Mucosa of rectum (tissue), 2 donors: ENCODE results near the gene SNRPA1.

Experiments
- H3K27ac ChIP-seq, 2 donors: one replicate each; pipeline ENCODE4 v1.7.0; 2013; ENCODE audit warnings: inconsistent platforms in 2 of 2, low read depth in 2 of 2, low read length in 2 of 2
- H3K27me3 ChIP-seq, 2 donors: one replicate each; pipeline ENCODE4 v1.7.0; 2013; ENCODE audit warnings: low read length in 2 of 2; ENCODE audit not compliant: control insufficient read depth in 2 of 2, insufficient read depth in 2 of 2
- H3K36me3 ChIP-seq, 2 donors: one replicate each; pipeline ENCODE4 v1.7.0; 2013; ENCODE audit warnings: low read length in 2 of 2; ENCODE audit not compliant: control insufficient read depth in 2 of 2, insufficient read depth in 2 of 2
- H3K4me1 ChIP-seq, 2 donors: one replicate each; pipeline ENCODE4 v1.7.0; 2013; ENCODE audit warnings: low read length in 2 of 2, mild to moderate bottlenecking in 1 of 2; ENCODE audit not compliant: control insufficient read depth in 2 of 2, insufficient read depth in 2 of 2
- H3K4me3 ChIP-seq, 2 donors: one replicate each; pipeline ENCODE4 v1.7.0; 2013; ENCODE audit warnings: low read length in 2 of 2
- H3K9ac ChIP-seq, 2 donors: one replicate each; pipeline ENCODE4 v1.7.0; 2013; ENCODE audit warnings: low read length in 2 of 2, low read depth in 1 of 2, mild to moderate bottlenecking in 1 of 2
- H3K9me3 ChIP-seq, 2 donors: one replicate each; pipeline ENCODE4 v1.7.0; 2013; ENCODE audit warnings: low read length in 2 of 2; ENCODE audit not compliant: control insufficient read depth in 2 of 2
- donor health status: healthy.
- donor health status: Normal muscosa, but diverticular disease.

The SNRPA1 gene

DNA sequence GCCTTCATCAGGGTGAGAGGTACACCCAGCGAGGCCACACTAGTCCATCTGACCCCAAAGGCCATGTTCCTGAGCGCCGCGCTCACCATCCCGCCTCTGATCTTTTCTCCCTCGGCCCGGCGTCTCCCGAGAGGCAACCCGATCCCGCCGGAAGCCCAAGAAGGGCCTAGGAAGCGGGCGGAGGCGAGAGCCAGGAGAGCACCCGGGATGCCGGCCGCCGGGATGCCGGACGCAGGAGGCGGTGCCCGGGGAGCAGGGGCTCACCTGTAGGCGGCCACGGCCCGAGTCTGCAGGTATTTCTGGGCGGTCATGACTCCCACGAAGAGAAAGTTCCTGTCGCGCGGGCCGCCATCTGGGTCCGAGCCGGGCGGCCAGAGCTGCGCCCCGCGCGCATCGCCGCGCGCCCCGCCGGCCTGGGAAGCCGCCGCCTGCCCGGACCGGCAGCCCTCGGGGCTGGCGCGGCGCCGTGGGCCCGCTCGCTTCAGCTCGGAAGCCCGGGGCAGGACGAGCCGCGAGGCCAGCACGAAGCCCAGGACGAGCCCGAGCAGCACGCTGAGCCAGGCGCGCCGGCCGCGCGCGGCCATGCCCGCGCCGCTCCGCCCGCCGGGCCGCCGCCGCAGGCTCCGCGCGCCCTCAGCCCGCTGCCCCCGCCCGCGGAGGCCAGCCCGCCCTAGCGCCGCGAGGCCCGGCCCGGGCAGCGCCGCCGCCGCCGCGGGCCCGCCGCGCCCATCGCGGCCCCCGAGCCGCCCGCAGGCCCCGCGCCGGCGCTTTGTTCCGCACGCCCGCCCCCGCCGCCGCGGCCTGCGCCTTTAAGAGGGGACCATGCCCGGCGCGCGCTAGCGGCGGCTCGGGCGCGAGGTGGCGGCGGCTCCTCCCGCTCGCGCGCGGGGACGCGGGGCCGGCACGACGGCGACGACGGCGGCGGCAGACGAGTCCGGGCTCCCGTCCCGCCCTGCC, 43.9 kb downstream of the SNRPA1 start:
- peak overlapping the region; percentile 78 to 87 for H3K4me3 ChIP-seq
- H3K9ac ChIP-seq = peak overlapping the region; percentile 74 to 78
- H3K4me1 ChIP-seq = peaks cover 16% of the 10 kb centered on the region in 2 donors
- peak overlapping the region; percentile 74 to 83 for H3K27ac ChIP-seq
- no peaks in the 10 kb centered on the region for H3K27me3 ChIP-seq
- H3K9me3 ChIP-seq = no peaks in the 10 kb centered on the region
- peaks cover 0 to 3% of the 10 kb centered on the region in 2 donors for H3K36me3 ChIP-seq

GRCh38 chr15:101250341-101250831, 44.7 kb downstream of the SNRPA1 start:
- H3K27ac ChIP-seq = peak overlapping the region; percentile 17 to 45
- peaks cover 0 to 3% of the 10 kb centered on the region in 2 donors for H3K36me3 ChIP-seq
- peak overlapping the region; percentile 73 to 74 for H3K4me3 ChIP-seq
- H3K9me3 ChIP-seq = no peaks in the 10 kb centered on the region
- peaks cover 16% of the 10 kb centered on the region in 2 donors for H3K4me1 ChIP-seq
- no peaks in the 10 kb centered on the region for H3K27me3 ChIP-seq
- H3K9ac ChIP-seq = peak overlapping the region; percentile 74 to 78

DNA sequence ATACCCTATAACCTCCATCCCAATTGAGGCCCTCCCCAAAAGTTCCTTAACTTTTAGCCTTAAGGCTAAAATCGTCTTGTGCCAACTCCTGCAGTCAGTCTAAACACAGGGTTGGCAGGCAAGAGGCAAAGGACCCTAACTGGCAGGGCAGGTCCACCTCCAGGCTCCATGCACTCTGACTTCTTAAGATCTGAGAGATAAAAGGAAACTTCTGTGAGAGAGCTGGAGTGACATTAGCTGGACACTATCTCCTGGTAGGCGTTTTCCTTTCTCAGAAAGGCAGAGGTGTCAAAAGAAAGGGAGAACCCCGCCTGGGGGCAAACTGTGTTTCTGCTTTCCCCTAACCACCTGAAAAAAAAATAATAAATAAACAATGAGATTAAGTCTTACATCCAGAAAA, 46.8 kb downstream of the SNRPA1 start:
- Histone ChIP-seq H3K4me1 (peaks cover 20 to 28% of the 10 kb centered on the region in 2 donors), H3K4me3 (no peak overlapping the region), H3K9ac (no peak overlapping the region)

GRCh38 chr15:101246824-101247745, 48.0 kb downstream of the SNRPA1 start:
- Histone ChIP-seq H3K27ac (peak overlapping the region in 1 of 2 donors; percentile 1), H3K4me1 (peaks cover 23 to 28% of the 10 kb centered on the region in 2 donors), H3K27me3 (no peaks in the 10 kb centered on the region), H3K9ac (no peak overlapping the region), H3K9me3 (no peaks in the 10 kb centered on the region), H3K4me3 (no peak overlapping the region), H3K36me3 (peaks cover 0 to 3% of the 10 kb centered on the region in 2 donors)

More for the DNA sequence above, 46.8 kb downstream of the SNRPA1 start:
- no peaks in the 10 kb centered on the region for H3K27me3 ChIP-seq
- no peak overlapping the region for H3K27ac ChIP-seq
- no peaks in the 10 kb centered on the region for H3K9me3 ChIP-seq
- H3K36me3 ChIP-seq = peaks cover 0 to 3% of the 10 kb centered on the region in 2 donors

DNA sequence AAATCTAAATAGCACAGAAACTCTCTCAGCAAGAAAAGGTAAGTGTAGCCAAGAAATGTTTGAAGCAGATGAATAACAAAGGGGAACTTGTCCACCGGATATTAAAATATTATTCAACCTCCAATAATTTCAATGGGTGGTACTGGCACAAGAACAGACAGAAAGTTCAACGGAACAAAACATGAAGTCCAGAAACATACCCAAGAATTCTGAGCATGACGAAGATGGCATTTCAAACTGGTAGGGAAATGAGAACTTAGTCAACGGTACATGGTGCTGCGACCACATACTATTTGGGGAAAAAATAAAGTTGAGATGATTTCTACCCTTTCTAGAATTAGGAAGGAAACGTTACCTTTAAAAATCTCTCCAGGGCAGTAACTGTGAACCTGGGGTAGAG, 48.7 kb downstream of the SNRPA1 start:
- Histone ChIP-seq H3K4me3 (no peak overlapping the region), H3K9me3 (no peaks in the 10 kb centered on the region), H3K9ac (no peak overlapping the region), H3K27ac (no peak overlapping the region), H3K27me3 (no peaks in the 10 kb centered on the region), H3K4me1 (peaks cover 23 to 28% of the 10 kb centered on the region in 2 donors), H3K36me3 (peaks cover 0 to 3% of the 10 kb centered on the region in 2 donors)

DNA sequence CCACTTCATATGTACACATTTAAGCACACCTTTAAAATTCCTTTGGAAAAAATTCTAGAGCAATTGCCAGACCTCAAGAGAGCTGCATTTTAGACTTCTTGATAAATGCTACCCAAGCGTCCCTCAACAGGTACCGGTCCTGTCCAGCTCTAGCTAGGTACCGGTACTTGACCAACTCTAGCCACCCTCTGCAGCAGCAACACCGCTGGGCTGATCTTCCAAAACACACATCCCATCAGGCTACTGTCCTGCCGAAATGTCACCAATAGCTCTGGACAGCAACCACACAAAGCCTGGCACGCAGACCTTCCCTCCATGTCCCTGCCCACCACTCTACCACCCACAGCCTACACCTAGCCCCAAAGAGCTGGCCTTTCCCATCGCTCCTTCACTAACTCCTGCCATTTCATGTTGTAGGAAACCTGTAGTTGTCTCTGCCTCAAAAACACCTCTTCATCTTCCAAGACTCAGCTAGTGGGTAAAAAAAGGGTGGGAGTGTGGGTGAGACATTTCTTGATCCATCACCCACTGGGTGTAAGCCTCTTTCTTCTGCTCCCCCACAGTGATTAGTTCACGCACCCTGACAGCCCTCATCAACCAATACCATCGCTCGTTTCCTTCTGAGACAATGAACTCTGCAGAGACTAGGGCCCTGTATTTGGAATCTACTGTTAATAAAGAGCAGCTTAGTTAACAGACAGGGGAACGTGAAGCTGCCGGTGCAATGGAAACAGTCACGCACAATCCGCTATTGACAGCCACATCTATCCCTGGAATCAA, 50.0 kb downstream of the SNRPA1 start:
- Histone ChIP-seq H3K27ac (no peak overlapping the region), H3K4me1 (peaks cover 17 to 21% of the 10 kb centered on the region in 2 donors), H3K4me3 (no peak overlapping the region)

GRCh38 chr15:101244036-101244781, 50.8 kb downstream of the SNRPA1 start:
- Histone ChIP-seq H3K9ac (no peak overlapping the region), H3K4me1 (peaks cover 17 to 18% of the 10 kb centered on the region in 2 donors), H3K27ac (no peak overlapping the region), H3K27me3 (no peaks in the 10 kb centered on the region), H3K4me3 (no peak overlapping the region), H3K9me3 (no peaks in the 10 kb centered on the region), H3K36me3 (peaks cover 0 to 3% of the 10 kb centered on the region in 2 donors)

More for the DNA sequence above, 50.0 kb downstream of the SNRPA1 start:
- Histone ChIP-seq H3K27me3 (no peaks in the 10 kb centered on the region), H3K9me3 (no peaks in the 10 kb centered on the region), H3K36me3 (peaks cover 0 to 3% of the 10 kb centered on the region in 2 donors), H3K9ac (no peak overlapping the region)

- Histone ChIP-seq H3K9ac (no peak overlapping the region), H3K4me3 (no peak overlapping the region), H3K27me3 (no peaks in the 10 kb centered on the region), H3K36me3 (peaks cover 0 to 3% of the 10 kb centered on the region in 2 donors), H3K9me3 (no peaks in the 10 kb centered on the region), H3K27ac (no peak overlapping the region), H3K4me1 (peaks cover 17 to 20% of the 10 kb centered on the region in 2 donors)
Observed at GRCh38 chr15:101243420-101243819, 51.6 kb downstream of the SNRPA1 start.

- Histone ChIP-seq H3K27me3 (no peaks in the 10 kb centered on the region), H3K4me1 (peaks cover 17% of the 10 kb centered on the region in 2 donors), H3K27ac (no peak overlapping the region), H3K36me3 (no peaks in the 10 kb centered on the region), H3K9me3 (no peaks in the 10 kb centered on the region), H3K4me3 (peak overlapping the region in 1 of 2 donors; percentile 55), H3K9ac (no peak overlapping the region)
Observed at GRCh38 chr15:101242999-101243336, 52.1 kb downstream of the SNRPA1 start.
